Measurements from ENCODE around the gene TP53INP2. TPM values are rescaled to one million over a fixed set of nuclear protein-coding genes. Genes with fewer than 3 reads are reported as not detected.

The TP53INP2 gene
- total and polyA plus RNA-seq, 2 of the 13 experiments (the other 11 are each of a cell fraction or from before 2014, with no cell fraction given): 5.2 to 18.8 TPM

DNA sequence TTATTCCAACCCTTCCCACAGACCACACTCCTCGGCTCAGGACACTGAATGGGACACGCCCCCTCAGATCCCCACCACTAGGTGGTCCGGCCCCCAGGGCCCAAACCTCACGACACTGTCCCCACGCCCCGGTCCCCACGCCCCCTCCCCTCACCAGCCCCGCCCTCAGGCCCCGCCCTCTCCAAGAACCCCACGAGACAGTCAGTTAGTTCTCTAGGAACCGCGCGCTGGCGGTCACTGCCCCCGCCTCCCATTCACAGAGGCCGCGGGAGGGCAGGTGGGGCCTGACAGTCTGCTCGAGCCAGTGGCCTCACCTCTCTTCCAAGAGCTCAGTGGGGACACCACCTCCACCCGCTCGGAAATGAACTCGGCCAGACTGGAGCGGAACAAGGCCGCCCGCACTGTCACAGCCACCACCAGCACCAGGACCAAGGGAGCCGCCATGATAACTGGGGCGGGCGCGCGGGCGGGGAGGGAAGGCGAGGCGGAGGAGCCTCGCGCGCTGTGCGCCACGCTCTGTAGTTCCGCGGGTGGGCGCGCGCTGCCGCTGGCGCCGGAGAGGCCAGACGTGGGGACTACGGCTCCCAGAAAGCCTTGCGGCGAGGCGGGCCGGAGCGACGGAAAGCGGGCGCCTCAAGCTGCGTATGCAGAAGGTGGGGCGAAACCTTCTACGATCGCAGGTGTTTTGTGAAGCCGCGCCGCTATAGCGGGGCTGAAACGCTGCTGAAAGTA lies 27.3 kb upstream of the TP53INP2 start, which contains the start of gene PIGU (continued):
- TF ChIP-seq ZNF232 (CRISPR knock-in tag; IDR thresholded peaks at IDR 0.05; ENCODE audit: borderline replicate concordance) (peak; percentile 88), RXRA (CRISPR knock-in tag; IDR thresholded peaks at IDR 0.05) (peak; percentile 91), PHF8 (CRISPR knock-in tag; IDR thresholded peaks at IDR 0.05) (peak; percentile 99), ZNF724P (CRISPR knock-in tag; IDR thresholded peaks at IDR 0.05; ENCODE audit: borderline replicate concordance) (peak; percentile 75; the same call in 1 of the 2 replicates), STAT5B (CRISPR knock-in tag; IDR thresholded peaks at IDR 0.05) (no peak), IRF2 (CRISPR knock-in tag; IDR thresholded peaks at IDR 0.05) (peak; percentile 97), ZFYVE20 (CRISPR knock-in tag; IDR thresholded peaks at IDR 0.05; ENCODE audit: borderline replicate concordance, low read depth) (0 out of 2 replicates have a peak, but pooled peaks have one; percentile 6), SOX5 (CRISPR knock-in tag; IDR thresholded peaks at IDR 0.05; ENCODE audit: borderline replicate concordance) (peak; percentile 66), CEBPB (IDR thresholded peaks at IDR 0.05; ENCODE audit: borderline replicate concordance, low read depth, low read length) (no peak), ZNF616 (CRISPR knock-in tag; IDR thresholded peaks at IDR 0.05; ENCODE audit: low read depth) (peak; percentile 65; the same call in 1 of the 2 replicates), KDM5B (CRISPR knock-in tag; IDR thresholded peaks at IDR 0.05; ENCODE audit: borderline replicate concordance) (peak; percentile 95; the same call in 1 of the 2 replicates), TGIF2 (CRISPR knock-in tag; IDR thresholded peaks at IDR 0.05) (peak; percentile 94), EHMT2 (IDR thresholded peaks at IDR 0.05; ENCODE audit: borderline replicate concordance, low read depth, low read length) (no peak), MEIS1 (CRISPR knock-in tag; IDR thresholded peaks at IDR 0.05; ENCODE audit: borderline replicate concordance) (0 out of 2 replicates have a peak, but pooled peaks have one; percentile 36), BRCA1 (CRISPR knock-in tag; IDR thresholded peaks at IDR 0.05) (peak; percentile 81; the same call in 1 of the 2 replicates), ZNF337 (CRISPR knock-in tag; IDR thresholded peaks at IDR 0.05; ENCODE audit: borderline replicate concordance, low read depth) (no peak; the same call in 1 of the 2 replicates), ZC3H13 (CRISPR knock-in tag; IDR thresholded peaks at IDR 0.05) (peak; percentile 87), SRSF4 (IDR thresholded peaks at IDR 0.05; ENCODE audit: low read depth, low read length, poor library complexity, severe bottlenecking) (no peak), ZNF510 (CRISPR knock-in tag; IDR thresholded peaks at IDR 0.05; ENCODE audit: low read depth) (no peak)
- TF ChIP-seq, protein P1, sequence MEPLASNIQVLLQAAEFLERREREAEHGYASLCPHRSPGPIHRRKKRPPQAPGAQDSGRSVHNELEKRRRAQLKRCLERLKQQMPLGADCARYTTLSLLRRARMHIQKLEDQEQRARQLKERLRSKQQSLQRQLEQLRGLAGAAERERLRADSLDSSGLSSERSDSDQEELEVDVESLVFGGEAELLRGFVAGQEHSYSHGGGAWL (CRISPR knock-in tag; IDR thresholded peaks at IDR 0.05): peak; percentile 98
- TF ChIP-seq, protein P2, sequence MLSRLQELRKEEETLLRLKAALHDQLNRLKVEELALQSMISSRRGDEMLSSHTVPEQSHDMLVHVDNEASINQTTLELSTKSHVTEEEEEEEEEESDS (CRISPR knock-in tag; IDR thresholded peaks at IDR 0.05; ENCODE audit: borderline replicate concordance): no peak
- TF ChIP-seq, protein P3, sequence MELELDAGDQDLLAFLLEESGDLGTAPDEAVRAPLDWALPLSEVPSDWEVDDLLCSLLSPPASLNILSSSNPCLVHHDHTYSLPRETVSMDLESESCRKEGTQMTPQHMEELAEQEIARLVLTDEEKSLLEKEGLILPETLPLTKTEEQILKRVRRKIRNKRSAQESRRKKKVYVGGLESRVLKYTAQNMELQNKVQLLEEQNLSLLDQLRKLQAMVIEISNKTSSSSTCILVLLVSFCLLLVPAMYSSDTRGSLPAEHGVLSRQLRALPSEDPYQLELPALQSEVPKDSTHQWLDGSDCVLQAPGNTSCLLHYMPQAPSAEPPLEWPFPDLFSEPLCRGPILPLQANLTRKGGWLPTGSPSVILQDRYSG (CRISPR knock-in tag; IDR thresholded peaks at IDR 0.05): no peak
- TF ChIP-seq, protein P4, sequence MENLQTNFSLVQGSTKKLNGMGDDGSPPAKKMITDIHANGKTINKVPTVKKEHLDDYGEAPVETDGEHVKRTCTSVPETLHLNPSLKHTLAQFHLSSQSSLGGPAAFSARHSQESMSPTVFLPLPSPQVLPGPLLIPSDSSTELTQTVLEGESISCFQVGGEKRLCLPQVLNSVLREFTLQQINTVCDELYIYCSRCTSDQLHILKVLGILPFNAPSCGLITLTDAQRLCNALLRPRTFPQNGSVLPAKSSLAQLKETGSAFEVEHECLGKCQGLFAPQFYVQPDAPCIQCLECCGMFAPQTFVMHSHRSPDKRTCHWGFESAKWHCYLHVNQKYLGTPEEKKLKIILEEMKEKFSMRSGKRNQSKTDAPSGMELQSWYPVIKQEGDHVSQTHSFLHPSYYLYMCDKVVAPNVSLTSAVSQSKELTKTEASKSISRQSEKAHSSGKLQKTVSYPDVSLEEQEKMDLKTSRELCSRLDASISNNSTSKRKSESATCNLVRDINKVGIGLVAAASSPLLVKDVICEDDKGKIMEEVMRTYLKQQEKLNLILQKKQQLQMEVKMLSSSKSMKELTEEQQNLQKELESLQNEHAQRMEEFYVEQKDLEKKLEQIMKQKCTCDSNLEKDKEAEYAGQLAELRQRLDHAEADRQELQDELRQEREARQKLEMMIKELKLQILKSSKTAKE (CRISPR knock-in tag; IDR thresholded peaks at IDR 0.05; ENCODE audit: borderline replicate concordance): peak; percentile 60; the same call in 1 of the 2 replicates
- TF ChIP-seq, protein P5, sequence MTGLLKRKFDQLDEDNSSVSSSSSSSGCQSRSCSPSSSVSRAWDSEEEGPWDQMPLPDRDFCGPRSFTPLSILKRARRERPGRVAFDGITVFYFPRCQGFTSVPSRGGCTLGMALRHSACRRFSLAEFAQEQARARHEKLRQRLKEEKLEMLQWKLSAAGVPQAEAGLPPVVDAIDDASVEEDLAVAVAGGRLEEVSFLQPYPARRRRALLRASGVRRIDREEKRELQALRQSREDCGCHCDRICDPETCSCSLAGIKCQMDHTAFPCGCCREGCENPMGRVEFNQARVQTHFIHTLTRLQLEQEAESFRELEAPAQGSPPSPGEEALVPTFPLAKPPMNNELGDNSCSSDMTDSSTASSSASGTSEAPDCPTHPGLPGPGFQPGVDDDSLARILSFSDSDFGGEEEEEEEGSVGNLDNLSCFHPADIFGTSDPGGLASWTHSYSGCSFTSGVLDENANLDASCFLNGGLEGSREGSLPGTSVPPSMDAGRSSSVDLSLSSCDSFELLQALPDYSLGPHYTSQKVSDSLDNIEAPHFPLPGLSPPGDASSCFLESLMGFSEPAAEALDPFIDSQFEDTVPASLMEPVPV (CRISPR knock-in tag; IDR thresholded peaks at IDR 0.05): peak; percentile 85; the same call in 1 of the 2 replicates
